Renal pelvis (tissue), 12 donors: ENCODE measurements around the gene FGA. TPM values are rescaled to one million over a fixed set of nuclear protein-coding genes. Genes with fewer than 3 reads are reported as not detected.

ENCODE experiments used
- DNase-seq: peaks from one replicate; pipeline ENCODE4 v3.0.0-alpha.2; 2013
- long read RNA-seq, 16 experiments: transcript quantifications; one replicate each; lab custom pipeline, GENCODE V29; 2026
- polyA plus RNA-seq, 3 donors: library from polyadenylated mRNA; unstranded; fragments of 120-200 nt; gene quantifications; one replicate each; pipeline ENCODE4 v1.2.1, GENCODE V29; 2013; ENCODE audit not compliant: insufficient read length in 3 of 3

The FGA gene
- under 1 TPM; 0.10 to 0.95 (median 0.11) TPM for polyA plus RNA-seq
- long read RNA-seq, donor 1 = 0 reads
- long read RNA-seq, donor 2 = 0 reads
- long read RNA-seq, donor 3 = 0 reads
- long read RNA-seq, donor 4 = 0 reads
- long read RNA-seq, donor 5 = 0 reads
- long read RNA-seq, donor 6 = 0 reads
- long read RNA-seq, donor 7 = 0 reads
- long read RNA-seq, donor 8, partial matches to known transcripts = 0 of 4 reads
- long read RNA-seq, donor 8, other reads (novel, unspliced or antisense) = 0 of 4 reads
- long read RNA-seq, donor 9, partial matches to known transcripts = 0 of 1 reads
- long read RNA-seq, donor 9, other reads (novel, unspliced or antisense) = 0 of 1 reads
- long read RNA-seq, donor 10 = 0 reads
- long read RNA-seq, donor 11 = 0 reads
- long read RNA-seq, donor 12 = 0 reads
- long read RNA-seq, donor 13 = 0 reads
- long read RNA-seq, donor 14 = 0 reads
- long read RNA-seq, donor 15, partial matches to known transcripts = 0 of 2 reads
- long read RNA-seq, donor 15, other reads (novel, unspliced or antisense) = 0 of 2 reads
- long read RNA-seq, donor 16 = 0 reads

DNA sequence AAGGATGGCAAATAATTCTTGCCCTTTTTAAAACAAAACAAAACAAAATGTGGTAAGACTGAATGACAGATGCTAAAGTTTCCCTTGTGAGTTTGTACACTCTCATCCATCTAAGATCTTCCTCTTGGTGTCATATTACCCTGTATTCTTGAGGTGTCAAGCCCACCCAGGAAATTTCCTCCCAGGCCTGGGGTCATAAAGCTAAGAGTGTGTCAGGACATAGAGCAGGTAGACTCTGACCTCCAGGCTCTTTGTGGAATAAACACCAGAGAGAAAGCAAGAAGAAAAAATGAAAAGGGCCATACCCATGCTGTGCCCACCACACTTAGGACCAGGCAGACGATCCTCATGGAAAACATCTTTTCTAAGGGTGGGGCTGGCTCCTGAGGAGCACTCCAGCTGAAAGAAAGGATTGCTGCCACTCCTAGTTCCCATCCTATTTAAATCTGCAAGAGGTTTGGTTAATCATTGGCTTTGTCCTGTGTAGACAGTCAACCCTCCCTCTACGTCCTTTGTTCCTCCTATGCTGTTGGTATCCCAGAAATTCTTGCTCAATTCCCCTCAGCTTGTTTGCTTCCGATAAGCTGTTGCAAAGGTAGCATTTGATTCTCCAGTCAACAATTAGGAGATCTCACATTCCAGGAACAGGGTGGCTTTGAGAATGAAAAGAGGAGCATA, at the start of gene FGA:
Gene FGA (minus strand): TSS at position 414 of the 678 bp plus-strand sequence. CDS start 55 bp downstream, at position 359.
- no peak for DNase-seq

DNA sequence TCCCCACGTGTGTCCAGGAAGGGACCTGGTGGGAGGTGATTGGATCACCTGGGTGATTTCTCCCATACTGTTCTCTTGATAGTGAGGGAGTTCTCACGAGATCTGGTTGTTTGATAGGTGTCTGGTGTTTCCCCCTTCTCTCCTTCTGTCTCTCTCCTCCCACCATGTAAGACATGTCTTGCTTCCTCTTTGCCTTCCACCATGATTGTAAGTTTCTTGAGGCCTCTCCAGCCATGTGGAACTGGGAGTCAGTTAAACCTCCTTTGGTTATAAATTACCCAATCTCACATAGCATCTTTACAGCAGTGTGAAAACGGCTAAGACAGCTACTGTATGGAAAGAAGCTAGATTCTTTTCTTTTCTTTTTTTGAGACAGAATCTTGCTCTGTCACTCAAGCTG, 43.5 kb upstream of the FGA start:
- no peak for DNase-seq

DNA sequence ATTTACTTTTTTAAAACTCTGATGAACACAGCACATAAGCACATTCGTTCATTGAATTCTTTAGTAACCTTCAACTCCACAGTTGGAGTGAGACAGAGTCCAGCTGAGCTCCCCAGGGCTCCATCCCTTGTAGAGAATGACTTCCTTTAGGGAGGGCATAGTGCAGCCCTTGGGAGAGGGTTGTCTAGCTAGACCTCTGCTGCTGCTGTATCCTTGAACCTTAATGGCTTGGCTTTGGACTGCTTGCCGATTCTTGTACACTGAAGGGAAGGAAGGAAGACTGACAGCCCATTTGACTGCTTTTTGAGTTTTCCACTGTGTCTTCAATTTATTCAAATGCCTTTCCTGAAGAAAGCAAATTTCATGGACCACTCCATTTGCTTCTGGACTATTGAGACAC, 41.3 kb upstream of the FGA start:
- no peak for DNase-seq

DNA sequence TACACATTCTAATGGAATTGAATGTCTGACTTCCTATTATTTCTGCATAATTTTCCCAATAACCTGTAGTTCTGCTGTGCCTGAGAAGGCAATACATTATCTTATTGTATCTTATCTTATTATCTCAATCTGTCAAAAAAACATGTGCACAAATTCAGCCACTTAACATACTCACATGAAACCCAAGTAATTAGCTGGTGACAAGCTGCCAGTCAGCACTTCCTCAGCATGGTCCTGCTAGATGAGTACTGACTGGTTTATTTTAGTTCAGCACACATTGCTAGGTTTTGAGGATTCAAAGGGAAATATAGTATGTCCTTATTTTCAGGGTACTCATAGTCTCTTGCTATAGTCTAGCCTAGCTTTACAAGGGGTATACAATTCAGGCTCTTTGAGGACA, 39.8 kb upstream of the FGA start:
- no peak for DNase-seq

DNA sequence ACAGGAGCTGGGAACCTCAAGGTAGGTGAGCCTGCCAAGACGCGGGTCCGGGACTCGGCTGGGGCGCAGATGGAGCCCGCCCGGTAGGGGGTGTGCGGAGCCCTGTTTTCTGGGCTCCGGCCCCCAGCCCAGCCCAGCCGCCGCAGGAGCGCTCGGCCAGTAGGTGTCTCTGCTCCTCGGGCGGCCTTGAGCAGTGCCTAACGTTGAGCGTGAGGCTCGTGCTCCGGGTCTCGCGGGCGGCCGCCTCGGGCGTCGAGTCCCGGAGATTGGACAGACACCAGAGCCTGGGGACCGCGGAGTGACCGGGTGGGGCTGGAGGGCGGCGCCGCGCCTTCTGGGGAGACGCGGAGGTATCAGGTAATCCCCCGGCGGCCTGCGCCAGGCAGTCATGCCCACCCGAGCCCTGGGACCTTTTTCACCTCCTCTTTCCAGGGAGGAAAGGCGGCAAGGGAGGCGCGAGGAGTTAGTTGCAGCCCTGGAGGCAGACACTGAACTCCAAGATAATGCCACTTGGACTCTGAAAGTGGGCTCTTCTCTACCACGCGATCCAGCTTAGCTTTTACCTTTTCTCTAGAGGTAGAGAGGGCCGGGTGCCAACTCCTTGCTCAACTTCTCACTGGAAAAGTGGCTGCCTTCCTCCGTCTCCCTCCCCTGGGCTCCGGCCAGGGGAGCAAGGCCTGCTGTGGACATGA, 36.4 kb upstream of the FGA start:
- DNase-seq = peak; percentile 64

DNA sequence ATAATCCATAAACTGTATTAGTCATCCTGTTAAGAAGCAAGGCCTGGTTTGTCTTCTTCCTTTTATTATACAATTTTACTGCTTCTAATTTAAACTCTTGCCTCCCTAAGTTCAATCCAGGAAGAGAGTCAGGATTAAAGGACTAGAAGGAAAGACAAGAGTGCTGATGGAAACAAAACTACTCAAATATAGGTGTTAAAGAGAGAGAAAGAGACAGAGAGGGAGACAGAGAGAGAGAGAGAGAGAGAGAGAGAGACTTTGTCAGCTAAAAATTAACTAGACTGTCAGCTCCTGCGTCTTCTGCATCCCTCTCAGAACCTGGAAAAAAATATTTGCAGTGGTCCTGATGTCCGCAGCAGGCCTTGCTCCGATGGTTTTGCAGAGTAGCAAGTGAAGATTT, 35.4 kb upstream of the FGA start:
- no peak for DNase-seq

DNA sequence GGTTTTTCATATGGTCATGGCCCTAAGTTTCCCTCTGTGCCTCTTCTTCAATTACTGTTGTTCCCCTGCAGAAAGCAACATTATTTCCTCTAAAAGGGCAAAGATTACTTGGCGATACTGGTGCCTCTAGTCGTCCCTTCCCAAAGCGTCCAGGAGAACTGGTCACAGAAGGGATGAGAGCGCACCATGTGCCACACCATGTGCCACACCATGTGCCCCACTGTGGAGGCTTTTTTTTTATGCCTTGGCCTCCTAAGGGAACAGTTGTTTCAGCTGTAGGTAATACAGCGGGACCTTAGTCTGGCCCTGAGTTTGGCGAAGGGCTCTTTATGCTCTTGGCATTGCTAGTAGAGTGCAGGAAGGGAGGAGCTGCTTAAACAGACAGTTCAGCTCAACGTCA, 33.5 kb upstream of the FGA start:
- DNase-seq = no peak

DNA sequence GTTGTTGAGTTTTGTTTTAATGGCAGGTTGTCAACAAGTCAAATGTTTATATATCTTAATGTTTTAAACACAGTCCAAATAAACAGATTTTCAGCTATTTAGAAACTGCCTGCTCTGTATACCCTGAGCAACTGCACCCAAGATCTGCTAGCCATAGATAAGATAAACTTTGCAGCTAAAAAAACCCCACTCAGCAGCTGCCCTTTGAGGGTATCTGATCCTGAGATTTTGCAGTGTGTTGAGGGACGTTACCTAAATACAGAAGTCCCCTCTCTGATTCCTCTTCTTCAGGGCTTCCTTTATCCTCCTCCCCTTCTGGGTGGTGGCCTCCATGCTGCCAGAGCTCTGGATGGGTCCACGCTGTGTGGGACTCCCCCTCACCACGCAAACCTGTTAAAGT, 32.9 kb upstream of the FGA start:
- no peak for DNase-seq

DNA sequence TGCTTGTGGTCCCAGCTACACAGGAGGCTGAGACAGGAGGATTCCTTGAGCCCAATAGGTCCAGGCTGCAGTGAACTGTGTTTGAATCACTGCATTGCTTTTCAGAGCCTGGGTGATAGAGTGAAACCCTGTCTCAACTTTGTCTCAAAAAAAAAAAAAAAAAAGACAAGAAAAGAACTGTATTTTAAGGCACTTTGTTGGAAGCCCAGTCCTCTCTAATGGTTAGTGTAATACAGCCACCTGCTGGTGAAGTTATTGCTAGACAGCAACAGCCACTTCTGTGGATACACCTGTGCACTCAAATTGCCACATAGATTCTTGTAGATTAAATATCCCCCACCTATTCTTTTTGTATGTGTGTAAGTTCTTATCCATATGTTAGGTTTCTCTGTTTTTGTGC, 32.1 kb upstream of the FGA start:
- DNase-seq = peak; percentile 39

DNA sequence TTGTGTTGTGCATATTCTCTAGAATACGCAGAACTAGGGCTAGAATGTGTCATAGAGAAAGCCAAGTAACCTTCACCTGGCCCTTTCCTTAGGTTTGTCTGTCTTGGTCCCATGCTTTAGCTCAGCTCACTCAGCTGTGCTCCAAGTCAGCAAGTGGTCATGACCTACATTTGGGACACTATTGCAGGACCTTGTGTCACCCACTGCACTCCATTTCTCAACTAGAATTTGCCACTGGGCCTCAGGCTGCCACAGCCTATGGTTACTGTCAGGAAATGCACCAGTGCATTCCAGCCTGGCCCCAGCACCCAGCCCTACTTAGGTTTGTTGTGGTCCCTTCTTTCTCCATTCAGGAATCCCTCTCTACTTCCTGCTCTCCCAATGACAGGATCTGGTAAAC, 29.6 kb upstream of the FGA start:
- no peak for DNase-seq

DNA sequence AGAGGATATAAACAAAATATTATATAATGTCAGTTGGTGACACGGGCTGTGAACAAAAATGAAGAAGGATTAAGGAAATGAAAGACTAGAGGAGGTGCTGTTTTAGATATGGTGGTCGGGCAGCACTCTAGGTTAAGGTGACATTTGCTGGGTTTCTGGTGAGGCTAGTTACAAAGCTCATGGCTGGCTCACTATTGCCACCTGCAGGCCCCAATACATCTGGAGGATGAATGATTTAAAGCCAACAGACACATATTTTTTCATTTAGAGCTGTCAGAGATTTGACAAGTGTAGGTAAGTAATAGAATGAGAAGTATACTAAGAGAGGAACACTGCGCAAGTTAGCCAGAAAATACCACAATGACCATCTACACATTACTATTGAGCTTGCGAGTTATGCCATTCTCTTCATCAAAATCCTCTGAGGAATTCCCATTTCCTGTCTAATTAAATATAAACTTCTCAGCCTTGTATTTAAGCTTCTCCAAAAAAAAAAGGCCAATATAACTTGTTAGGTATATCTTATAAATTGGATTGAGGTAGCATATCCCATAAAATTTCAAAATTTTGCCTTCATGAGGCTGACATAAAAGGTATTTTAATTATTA, 28.3 kb upstream of the FGA start:
- DNase-seq = no peak

DNA sequence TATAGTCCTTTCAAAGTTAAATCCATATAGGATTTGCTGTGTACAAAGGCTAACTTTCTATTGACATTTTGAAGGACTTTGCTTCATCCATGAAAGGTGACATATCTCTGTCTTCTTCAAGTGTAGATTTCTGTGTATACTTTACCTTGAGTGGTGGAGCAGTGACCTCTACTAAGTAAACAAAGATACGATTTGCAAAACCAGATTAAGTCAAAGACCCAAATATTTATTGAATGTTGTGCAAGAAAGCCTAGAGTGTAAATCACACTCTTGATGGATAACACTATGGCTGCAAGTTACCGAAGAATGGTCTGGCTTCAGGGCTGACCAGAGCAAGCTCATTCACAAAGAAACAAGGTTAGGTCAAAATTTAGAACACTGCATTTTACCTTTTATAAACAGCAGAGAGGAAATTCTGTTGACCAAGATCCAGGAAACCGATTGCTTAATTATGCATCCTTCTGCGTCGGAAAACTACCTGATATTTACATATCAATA, 27.3 kb upstream of the FGA start:
- DNase-seq = no peak

DNA sequence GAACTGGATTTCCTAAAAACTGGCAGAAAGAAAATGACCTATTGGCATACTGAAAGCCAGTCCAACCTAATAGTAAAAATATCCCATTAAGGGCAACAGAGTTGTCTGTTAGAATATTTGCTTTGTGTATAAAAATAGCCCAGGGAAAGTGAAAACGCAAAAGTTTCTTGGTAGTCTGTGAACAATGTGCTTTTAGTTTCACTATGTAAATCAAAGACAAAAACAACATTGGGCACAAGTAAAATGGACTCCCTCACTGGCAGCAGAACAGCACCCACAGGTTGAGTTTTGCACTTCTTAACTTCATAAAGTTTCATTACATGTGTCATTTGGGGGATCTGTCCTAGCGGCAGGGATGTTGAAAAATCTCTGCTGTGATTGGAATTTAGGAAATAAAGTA, 26.2 kb upstream of the FGA start:
- no peak for DNase-seq

DNA sequence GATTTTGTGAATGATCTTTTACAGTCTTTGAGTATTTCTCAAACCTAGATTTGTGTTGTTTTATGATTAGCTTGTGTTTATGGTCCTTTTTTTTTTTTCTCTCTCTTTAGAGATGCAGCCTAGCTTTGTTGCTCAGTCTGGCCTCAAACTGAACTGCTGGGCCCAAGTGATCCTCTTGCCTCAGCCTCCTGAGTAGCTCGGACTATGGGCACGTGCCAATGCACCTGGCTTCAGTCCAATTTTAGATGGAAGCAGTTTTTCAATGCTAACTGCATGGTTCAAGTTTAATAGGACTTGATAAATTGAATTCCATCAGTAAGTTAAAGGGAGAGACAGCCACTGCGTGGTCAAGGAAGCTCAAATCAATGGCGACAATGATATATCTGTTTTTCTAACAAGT, 25.7 kb upstream of the FGA start:
- no peak for DNase-seq

DNA sequence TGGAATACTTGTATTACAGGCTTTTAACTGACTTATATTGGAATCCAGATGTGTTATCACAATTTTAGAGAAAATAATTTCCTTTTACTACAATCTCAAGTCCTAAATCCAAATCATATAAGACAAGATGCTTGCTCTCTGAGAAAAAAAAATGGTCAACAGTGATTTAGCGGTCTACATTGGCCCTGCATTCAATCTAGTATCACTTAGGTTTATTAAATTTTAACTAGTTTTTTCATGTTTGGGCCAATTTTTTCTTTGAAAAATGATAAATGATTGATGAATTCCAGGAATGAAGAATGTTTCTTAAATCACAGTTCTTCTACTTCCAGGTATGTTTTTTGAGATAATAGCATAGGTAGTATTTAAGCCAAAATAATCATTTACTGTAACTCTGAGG, 24.7 kb upstream of the FGA start:
- DNase-seq = no peak

DNA sequence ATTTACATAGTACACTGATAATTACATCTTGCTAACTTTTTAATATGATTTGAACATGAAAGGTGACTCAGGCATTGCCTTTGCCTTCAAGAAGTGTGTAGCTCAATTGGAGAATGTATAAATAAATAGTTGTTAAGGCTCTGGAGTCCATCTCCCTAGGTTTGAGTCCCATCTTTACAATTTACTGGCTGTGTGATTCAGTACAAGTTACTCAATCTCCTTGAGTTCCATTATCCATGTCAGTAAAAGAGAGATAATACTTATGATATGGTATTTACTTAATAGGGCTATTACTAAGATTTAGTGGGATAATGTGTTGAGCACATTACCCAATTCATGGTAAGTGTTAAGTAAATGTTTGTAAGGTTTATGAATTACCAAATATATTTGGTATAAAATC, 23.8 kb upstream of the FGA start:
- no peak for DNase-seq

DNA sequence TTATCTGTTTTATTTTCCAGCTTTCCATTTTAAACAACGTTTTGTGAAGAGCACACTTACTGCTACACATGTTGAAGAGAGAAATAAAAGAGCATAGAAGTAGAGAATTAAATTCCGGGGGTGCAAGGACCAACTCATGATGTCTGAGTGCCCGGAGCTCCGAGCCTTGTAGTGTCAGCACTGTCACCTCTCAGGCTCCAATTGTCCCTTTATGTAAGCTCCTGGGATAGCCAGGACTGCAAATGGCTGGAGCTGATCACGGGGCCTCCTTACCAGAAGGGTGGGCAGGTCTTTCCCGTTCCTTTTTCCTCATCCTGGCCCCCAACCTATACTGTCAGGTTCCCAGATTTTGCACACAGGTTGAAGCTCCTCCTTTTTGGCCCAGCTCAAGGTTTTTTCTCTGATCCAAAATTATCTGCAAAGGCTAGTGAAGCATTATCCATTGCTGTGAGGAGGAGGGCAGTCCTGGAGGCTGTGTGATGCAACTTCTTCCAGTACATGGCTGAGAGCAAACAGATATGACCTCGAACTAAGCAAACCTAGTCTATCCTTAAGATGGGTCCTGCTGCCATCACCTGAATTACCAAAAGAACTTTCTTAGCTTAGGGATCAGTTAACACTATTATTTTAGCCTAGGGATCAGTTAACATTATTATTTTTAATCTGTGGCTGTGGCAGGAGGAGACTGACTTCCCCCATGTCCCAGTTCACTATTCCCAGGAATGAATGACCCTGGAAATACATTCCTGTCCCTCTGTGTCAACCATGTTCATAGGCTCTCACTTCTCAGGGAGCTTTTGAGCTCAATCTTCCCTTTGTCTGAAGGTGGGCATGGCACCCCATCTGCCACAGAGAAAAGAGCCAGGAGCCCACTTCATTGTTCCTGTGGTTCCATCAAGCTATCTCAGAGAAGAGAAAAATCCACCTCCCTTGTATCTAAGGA, 22.2 kb upstream of the FGA start, which contains the start of gene FGG:
Gene FGG (minus strand): TSS at position 185 of the 943 bp plus-strand sequence. CDS start 47 bp downstream, at position 138.
- no peak for DNase-seq

DNA sequence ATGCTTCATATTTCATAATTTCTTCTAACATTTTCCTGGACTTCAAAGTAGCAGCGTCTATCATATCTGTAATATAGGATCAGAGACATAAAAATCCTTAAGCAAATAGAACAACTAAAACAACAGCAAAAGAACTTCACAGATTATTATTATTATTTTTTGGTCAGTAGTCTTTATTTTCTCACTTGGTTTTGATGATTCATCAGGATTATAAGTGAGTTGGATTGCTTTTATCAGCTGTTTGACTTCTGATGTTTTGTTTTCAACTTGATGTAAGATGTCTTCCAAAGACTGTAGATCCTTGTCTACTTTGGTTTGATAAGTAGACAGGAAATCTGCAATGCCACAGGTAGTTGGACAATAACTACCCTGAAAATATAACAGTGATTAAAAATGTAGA, 21.3 kb upstream of the FGA start:
- no peak for DNase-seq

DNA sequence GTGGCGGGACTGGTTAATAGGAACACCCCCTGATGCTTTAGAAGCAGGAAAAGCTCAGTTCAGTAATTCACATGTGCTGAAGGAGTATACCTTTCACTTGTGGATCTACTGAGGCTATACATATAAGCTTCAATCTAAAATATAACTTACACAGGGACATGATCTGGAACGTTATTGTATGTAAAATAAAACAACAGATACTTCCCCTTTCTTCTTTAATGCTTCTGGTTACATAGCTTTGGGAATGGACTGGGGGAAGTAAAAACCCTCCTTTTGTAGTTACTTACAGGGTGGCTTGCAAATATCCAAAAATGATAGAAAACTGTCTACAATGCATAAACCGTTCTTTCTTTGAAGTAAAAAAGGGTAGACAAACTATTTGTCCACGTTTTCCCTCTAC, 20.0 kb upstream of the FGA start:
- DNase-seq = no peak

DNA sequence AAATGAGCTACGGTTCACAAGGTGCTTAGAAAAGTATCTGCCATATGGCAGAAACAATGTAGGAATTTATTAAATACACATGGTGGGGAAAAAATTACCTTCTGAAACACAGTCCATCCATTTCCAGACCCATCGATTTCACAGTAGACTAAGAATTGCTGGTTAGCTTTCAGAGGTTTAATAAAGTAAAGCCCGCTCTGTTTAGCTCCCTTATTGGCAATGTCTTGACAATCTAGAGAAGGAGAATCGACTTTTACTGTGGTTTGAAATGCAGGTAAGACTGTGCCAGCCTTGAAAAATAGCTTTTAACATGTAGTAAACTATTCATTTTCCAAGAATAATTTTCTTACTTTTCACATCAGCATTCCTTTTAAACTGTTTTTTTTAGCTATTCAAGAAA, 19.0 kb upstream of the FGA start:
- DNase-seq = no peak
